HG02884 (cell line): Measurements from ENCODE around the gene ZNF775.

Experiments used
- ATAC-seq: cut with Tn5 transposase; IDR thresholded peaks from one replicate; pipeline ENCODE4 v1.9.1; 2021; ENCODE audit warnings: mild to moderate bottlenecking, moderate library complexity; ENCODE audit not compliant: unreplicated experiment

ZNF775 gene

GRCh38 chr7:150368096-150368883 lies 10.8 kb upstream of the ZNF775 start, which contains the start of gene REPIN1:
TSS of gene REPIN1 (plus strand) at chr7:150368822. CDS start at chr7:150369712, 890 bp downstream.
- peak; percentile 49 for ATAC-seq

GRCh38 chr7:150368884-150369747 lies 10.0 kb upstream of the ZNF775 start:
- peak; percentile 37 for ATAC-seq

- no peak for ATAC-seq
Observed at GRCh38 chr7:150369748-150370501, 9.2 kb upstream of the ZNF775 start.

- ATAC-seq: no peak
Observed at GRCh38 chr7:150370612-150371071, 8.5 kb upstream of the ZNF775 start.

GRCh38 chr7:150371131-150371995 lies 7.8 kb upstream of the ZNF775 start:
- ATAC-seq: no peak

GRCh38 chr7:150371996-150372270 lies 7.2 kb upstream of the ZNF775 start:
- no peak for ATAC-seq

- ATAC-seq: no peak
Observed at GRCh38 chr7:150372271-150373048, 6.7 kb upstream of the ZNF775 start.

GRCh38 chr7:150373049-150373801 lies 5.9 kb upstream of the ZNF775 start:
- ATAC-seq: no peak

- no peak for ATAC-seq
Observed at GRCh38 chr7:150374026-150374425, 5.1 kb upstream of the ZNF775 start.

GRCh38 chr7:150374472-150374871 lies 4.7 kb upstream of the ZNF775 start:
- ATAC-seq: no peak

- ATAC-seq: no peak
Observed at GRCh38 chr7:150375662-150376521, 3.2 kb upstream of the ZNF775 start.

- no peak for ATAC-seq
Observed at GRCh38 chr7:150376560-150376959, 2.6 kb upstream of the ZNF775 start.

GRCh38 chr7:150377196-150377595 lies 1.9 kb upstream of the ZNF775 start:
- ATAC-seq: no peak

GRCh38 chr7:150377635-150378034 lies 1.5 kb upstream of the ZNF775 start:
- ATAC-seq: no peak

GRCh38 chr7:150378115-150378852 lies 846 bp upstream of the ZNF775 start:
- no peak for ATAC-seq

GRCh38 chr7:150379441-150380379 lies 580 bp downstream of the ZNF775 start:
- ATAC-seq: peak; percentile 1
